ENCODE measurements around the gene ARF1. TPM values are rescaled to one million over a fixed set of nuclear protein-coding genes. Genes with fewer than 3 reads are reported as not detected.

The ARF1 gene
- polyA plus RNA-seq, 4 donors: 326 to 381 (median 336) TPM

DNA sequence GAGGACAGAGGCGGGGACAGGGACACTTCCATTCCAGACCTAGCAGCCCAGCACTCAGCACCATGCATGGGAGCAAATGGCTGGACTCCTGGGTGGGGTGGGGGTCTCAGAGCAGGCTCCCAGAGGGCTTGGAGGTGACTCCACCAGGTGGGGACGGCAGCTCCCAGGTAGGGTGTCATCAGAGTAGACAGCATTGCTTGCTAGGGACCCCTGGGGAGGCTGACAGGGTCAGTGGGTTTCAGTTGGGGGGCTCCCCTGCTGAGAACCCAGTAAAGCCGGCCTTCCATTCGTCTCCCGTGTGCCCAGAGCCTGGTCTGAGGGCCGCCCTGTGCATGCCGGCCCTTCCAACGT is 62.5 kb downstream of the ARF1 start:
- DNase-seq (ENCODE audit: low read depth in 4 of 4, low spot score in 3 of 4): no peak

DNA sequence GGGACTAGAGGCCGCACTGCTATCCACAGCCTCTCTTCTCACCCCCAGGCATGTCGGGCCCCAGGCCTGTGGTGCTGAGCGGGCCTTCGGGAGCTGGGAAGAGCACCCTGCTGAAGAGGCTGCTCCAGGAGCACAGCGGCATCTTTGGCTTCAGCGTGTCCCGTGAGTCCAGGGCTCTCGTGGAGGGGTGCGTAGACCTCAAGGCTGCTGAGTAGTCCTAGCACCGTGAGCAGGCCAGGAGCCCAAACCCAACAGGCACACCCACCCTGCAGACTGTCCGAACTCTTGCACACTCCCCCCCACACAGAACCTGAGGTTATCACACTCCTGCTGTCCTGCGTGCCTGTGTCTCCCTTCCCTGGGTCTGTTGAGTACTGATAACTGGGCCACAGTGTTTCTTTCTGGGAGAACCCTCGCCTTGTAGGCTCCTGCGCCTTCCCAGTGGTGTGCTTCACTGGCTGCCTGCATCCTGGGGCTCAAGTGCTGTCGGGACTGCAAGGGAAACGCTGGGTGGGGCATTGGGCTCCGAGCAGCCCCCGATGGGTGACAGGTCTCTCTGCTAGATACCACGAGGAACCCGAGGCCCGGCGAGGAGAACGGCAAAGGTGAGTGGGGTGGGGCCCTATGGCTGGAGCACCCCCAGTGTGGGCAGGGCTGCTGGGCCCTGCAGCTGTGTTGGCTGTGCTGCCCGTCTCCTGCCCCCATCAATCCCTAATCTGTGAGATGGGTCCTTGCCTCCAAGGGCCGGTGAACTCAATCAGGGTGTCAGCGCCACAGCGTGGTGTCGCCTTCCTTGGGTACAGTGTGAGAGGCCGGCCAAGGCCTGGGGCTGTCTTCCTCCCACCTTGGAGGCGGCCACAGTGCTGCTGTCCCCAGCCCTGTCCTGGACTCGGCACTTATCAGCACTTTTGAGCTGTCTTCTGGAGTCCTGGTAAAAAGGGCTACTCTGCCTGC is 63.2 kb downstream of the ARF1 start:
- DNase-seq (ENCODE audit: low read depth in 4 of 4, low spot score in 3 of 4): no peak

DNA sequence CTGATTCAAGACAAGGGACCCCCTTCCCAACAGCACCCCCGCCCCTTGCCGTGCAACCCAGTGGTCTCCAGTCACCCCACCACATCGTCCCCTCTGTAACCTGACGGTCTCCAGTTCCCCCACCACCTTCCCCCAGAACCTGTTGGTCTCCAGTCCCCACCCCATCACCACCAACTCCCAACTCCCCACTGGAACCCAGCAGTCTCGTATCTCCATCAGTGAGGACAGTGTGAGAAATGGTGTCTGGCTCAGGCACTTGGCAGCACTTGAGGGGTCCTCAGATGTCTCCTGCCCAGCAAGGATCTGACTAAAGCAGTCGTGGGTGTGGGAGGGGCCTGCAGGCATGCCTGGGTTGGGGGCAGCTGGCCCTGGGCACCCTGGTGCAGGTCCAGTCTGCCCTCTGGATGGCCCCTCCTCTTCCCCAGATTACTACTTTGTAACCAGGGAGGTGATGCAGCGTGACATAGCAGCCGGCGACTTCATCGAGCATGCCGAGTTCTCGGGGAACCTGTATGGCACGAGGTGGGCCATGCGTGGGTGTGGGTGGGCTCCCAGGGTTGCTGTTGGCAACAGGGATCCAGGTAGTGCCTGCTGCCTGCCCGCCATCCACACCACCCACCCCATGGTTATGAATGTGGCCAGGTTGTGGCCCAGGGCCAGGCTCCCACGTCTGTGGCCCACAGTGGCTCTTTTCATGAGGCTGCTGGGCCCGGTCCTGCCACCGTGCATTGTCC is 64.1 kb downstream of the ARF1 start:
- DNase-seq (ENCODE audit: low read depth in 4 of 4, low spot score in 3 of 4): no peak

DNA sequence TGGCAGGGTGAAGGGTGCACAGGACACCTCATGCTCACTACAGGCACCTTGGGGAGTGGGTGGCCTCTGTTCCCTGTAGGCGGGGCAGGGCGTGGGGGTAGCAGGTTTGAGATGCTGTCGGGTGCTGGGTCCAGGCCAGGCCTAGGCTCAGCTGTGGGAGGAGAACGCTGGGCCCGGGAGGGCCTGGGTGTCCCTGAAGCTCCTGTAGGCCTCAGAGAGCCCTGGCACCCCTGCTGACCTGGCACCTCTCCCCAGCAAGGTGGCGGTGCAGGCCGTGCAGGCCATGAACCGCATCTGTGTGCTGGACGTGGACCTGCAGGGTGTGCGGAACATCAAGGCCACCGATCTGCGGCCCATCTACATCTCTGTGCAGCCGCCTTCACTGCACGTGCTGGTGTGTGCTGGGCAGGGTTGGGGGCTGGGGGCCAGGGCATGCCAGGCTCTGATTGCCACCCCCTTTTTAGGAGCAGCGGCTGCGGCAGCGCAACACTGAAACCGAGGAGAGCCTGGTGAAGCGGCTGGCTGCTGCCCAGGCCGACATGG is 64.7 kb downstream of the ARF1 start:
- no peak for DNase-seq (ENCODE audit: low read depth in 4 of 4, low spot score in 3 of 4)

DNA sequence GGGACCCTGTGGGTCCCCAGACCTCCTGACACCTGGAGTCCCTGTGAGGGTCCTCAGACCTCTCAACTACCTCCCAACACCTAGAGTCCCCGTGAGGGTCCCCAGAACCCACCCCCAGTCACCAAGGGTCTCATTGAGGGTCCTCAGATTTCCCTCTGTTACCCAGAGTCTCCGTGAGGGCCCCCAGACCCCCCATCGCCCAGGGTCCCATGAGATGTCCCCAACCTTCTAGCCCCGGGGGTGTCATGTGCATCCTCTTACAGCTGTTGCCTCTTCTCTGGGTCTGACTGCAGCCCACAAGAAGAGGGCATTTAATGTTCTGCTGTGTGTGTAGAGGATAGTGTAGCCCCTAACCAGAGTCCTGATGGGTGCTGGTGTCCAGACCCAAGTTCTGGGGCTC is 65.3 kb downstream of the ARF1 start:
- no peak for DNase-seq (ENCODE audit: low read depth in 4 of 4, low spot score in 3 of 4)

DNA sequence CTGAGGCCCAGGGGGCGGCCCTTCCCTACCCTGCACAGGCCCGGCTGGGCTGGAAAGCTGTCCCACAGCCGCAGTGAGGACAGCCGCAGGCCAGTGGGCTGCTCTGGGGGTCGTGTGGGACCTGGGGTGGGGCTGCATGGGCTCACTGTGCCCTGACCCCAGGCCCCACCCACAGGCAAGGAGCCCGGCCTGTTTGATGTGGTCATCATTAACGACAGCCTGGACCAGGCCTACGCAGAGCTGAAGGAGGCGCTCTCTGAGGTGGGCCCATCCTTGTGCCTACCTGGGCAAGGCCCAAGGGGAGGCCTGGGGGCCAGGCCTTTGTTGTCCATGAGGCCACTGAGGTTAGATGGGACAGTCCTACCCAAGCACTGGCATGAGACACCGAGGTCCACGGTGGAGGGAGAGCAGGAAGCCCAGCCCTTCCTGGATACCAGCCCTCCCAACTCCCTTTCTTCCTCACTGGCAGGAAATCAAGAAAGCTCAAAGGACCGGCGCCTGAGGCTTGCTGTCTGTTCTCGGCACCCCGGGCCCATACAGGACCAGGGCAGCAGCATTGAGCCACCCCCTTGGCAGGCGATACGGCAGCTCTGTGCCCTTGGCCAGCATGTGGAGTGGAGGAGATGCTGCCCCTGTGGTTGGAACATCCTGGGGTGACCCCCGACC is 65.8 kb downstream of the ARF1 start:
- DNase-seq (ENCODE audit: low read depth in 4 of 4, low spot score in 3 of 4): no peak

Other genes with a start within 250 kb of the ARF1 start
- 1 to 10 TPM; 1.0 to 1.7 (median 1.2) TPM for gene WNT9A, start 134.8 kb upstream of the ARF1 start, polyA plus RNA-seq (ENCODE audit: insufficient read length in 4 of 4)
- gene WNT3A, start 75.7 kb upstream of the ARF1 start, polyA plus RNA-seq (ENCODE audit: insufficient read length in 4 of 4): under 1 TPM; 0.19 to 0.49 (median 0.22) TPM
- gene C1orf35, start 20.6 kb downstream of the ARF1 start, polyA plus RNA-seq (ENCODE audit: insufficient read length in 4 of 4): 10 to 100 TPM; 13.8 to 23.8 (median 14.7) TPM
- gene MRPL55, start 26.6 kb downstream of the ARF1 start, polyA plus RNA-seq (ENCODE audit: insufficient read length in 4 of 4): 10 to 100 TPM; 38.7 to 54.9 (median 42.9) TPM
- gene GUK1, start 57.6 kb downstream of the ARF1 start, polyA plus RNA-seq (ENCODE audit: insufficient read length in 4 of 4): 100 to 1,000 TPM in 2 of 4 donors, 10 to 100 TPM in 2; 99.3 to 181 (median 101) TPM
- 1 to 10 TPM in 1 of 4 donors, under 1 TPM in 3; 0.56 to 1.2 (median 0.63) TPM for gene GJC2, start 67.2 kb downstream of the ARF1 start, polyA plus RNA-seq (ENCODE audit: insufficient read length in 4 of 4)
- gene IBA57, start 83.1 kb downstream of the ARF1 start, polyA plus RNA-seq (ENCODE audit: insufficient read length in 4 of 4): 1 to 10 TPM; 4.4 to 6.4 (median 5.2) TPM
- 10 to 100 TPM; 24.6 to 31.8 (median 28.1) TPM for gene OBSCN, start 125.3 kb downstream of the ARF1 start, polyA plus RNA-seq (ENCODE audit: insufficient read length in 4 of 4)

Measured in right renal pelvis (tissue), 4 donors.